Subcutaneous abdominal adipose tissue (tissue), 5 donors: Measurements from ENCODE around the gene TRABD.

Experiments used
- H3K27ac ChIP-seq: one replicate; pipeline ENCODE4 v1.7.0; 2013; ENCODE audit warnings: low read depth, mild to moderate bottlenecking, inconsistent platforms, low read length, moderate library complexity
- H3K27me3 ChIP-seq, 5 donors: one replicate each; pipeline ENCODE4 v1.7.0; 2013; ENCODE audit warnings: low read length in 5 of 5, inconsistent platforms in 1 of 5; ENCODE audit not compliant: control insufficient read depth in 5 of 5, insufficient read depth in 4 of 5
- H3K36me3 ChIP-seq, 5 donors: one replicate each; pipeline ENCODE4 v1.7.0; 2013; ENCODE audit warnings: low read length in 5 of 5; ENCODE audit not compliant: control insufficient read depth in 5 of 5, insufficient read depth in 5 of 5
- H3K4me1 ChIP-seq, 5 donors: one replicate each; pipeline ENCODE4 v1.7.0; 2013; ENCODE audit warnings: low read length in 5 of 5, mild to moderate bottlenecking in 3 of 5, moderate library complexity in 1 of 5; ENCODE audit not compliant: control insufficient read depth in 5 of 5, insufficient read depth in 5 of 5
- H3K4me3 ChIP-seq, 5 donors: one replicate each; pipeline ENCODE4 v1.7.0; 2013; ENCODE audit warnings: low read length in 5 of 5, low read depth in 1 of 5
- H3K9ac ChIP-seq, 5 donors: one replicate each; pipeline ENCODE4 v1.7.0; 2013; ENCODE audit warnings: low read length in 5 of 5, mild to moderate bottlenecking in 4 of 5, moderate library complexity in 3 of 5
- H3K9me3 ChIP-seq, 5 donors: one replicate each; pipeline ENCODE4 v1.7.0; 2013; ENCODE audit warnings: low read length in 5 of 5; ENCODE audit not compliant: control insufficient read depth in 5 of 5
- donor health status: healthy.
- donor health status: healthy.
- donor health status: healthy.
- donor health status: healthy.
- donor health status: healthy.

The TRABD gene

GRCh38 chr22:50151571-50152537 lies 33.9 kb upstream of the TRABD start:
- Histone ChIP-seq H3K9me3 (no peaks in the 10 kb centered on the region), H3K4me3 (peak overlapping the region in 3 of 5 donors; percentile 8 to 46 (median 31)), H3K27ac (no peak overlapping the region), H3K36me3 (no peaks in the 10 kb centered on the region), H3K27me3 (no peaks in the 10 kb centered on the region), H3K9ac (no peak overlapping the region), H3K4me1 (peaks cover 0 to 15% (median 14%) of the 10 kb centered on the region in 5 donors)

- H3K36me3 ChIP-seq: no peaks in the 10 kb centered on the region
- no peak overlapping the region for H3K27ac ChIP-seq
- no peak overlapping the region for H3K4me3 ChIP-seq
Measured at GRCh38 chr22:50153056-50153755, 32.5 kb upstream of the TRABD start.

DNA sequence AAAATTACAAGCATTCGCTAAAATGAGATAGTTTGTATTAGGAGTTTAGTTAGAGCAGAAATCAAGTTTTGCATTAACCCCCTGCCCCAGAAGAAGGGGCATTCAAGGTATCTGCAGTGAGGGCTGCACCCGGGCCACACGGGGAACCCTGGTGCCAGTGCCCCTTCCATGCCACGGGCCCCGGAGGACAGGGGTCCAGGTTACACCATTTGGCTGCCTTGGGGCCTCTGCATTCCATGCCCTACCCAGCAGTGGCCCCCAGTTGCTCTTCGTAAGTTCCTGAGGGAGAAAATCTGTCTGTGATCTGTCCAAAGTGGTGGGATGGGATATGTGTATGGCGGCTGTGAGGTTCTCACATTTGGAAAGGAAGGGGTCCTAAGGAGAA lies 32.0 kb upstream of the TRABD start:
- no peaks in the 10 kb centered on the region for H3K9me3 ChIP-seq
- no peak overlapping the region for H3K27ac ChIP-seq
- no peaks in the 10 kb centered on the region for H3K36me3 ChIP-seq
- H3K9ac ChIP-seq: no peak overlapping the region
- no peak overlapping the region for H3K4me3 ChIP-seq
- peaks cover 0 to 14% (median 13%) of the 10 kb centered on the region in 5 donors for H3K4me1 ChIP-seq
- peaks cover 0 to 7% (median 0%) of the 10 kb centered on the region in 5 donors for H3K27me3 ChIP-seq

More at GRCh38 chr22:50153056-50153755, 32.5 kb upstream of the TRABD start:
- Histone ChIP-seq H3K4me1 (peaks cover 0 to 14% (median 13%) of the 10 kb centered on the region in 5 donors), H3K27me3 (peaks cover 0 to 6% (median 0%) of the 10 kb centered on the region in 5 donors), H3K9me3 (no peaks in the 10 kb centered on the region), H3K9ac (no peak overlapping the region)

DNA sequence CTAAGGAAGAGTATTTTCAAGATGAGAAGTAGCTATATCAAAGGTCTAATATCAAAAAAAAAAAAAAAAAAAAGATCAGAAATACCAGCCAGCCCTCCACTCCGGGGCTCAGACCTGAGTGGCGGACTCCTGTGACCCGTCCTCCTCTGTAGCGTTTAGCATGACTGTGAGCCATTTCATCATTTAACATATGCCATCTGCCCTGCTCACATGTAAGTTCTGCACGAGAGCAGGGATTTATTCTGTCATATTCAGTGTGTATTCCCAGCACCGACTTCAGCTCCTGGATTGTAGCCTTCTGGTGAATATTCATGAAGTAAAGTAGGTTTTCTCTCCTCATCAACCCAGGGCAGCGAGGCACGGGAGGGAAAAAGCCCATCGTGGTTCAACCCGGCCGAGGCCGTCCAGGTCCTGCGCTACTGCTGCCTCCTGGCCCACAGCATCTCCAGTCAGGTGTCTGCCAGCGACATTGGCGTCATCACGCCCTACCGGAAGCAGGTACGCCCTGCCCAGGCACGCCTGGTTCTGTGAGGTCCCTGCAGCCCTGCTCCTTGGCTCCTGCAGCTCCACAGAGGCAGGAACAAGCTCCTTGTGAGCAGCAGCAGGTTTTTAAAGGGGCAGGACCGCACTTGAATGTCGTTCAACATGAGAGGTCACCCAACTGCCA lies 27.9 kb upstream of the TRABD start:
- H3K4me3 ChIP-seq: no peak overlapping the region
- no peak overlapping the region for H3K9ac ChIP-seq
- no peaks in the 10 kb centered on the region for H3K9me3 ChIP-seq
- H3K27ac ChIP-seq: no peak overlapping the region
- no peaks in the 10 kb centered on the region for H3K4me1 ChIP-seq
- no peaks in the 10 kb centered on the region for H3K36me3 ChIP-seq
- peaks cover 0 to 12% (median 5%) of the 10 kb centered on the region in 5 donors for H3K27me3 ChIP-seq

- Histone ChIP-seq H3K9ac (no peak overlapping the region), H3K4me1 (no peaks in the 10 kb centered on the region), H3K27me3 (peaks cover 0 to 20% (median 5%) of the 10 kb centered on the region in 5 donors), H3K4me3 (no peak overlapping the region), H3K9me3 (no peaks in the 10 kb centered on the region), H3K27ac (no peak overlapping the region), H3K36me3 (no peaks in the 10 kb centered on the region)
Measured at GRCh38 chr22:50160947-50161346, 24.8 kb upstream of the TRABD start.

- H3K4me1 ChIP-seq: no peaks in the 10 kb centered on the region
- no peak overlapping the region for H3K27ac ChIP-seq
- H3K27me3 ChIP-seq: peaks cover 0 to 20% (median 5%) of the 10 kb centered on the region in 5 donors
- H3K36me3 ChIP-seq: no peaks in the 10 kb centered on the region
- no peaks in the 10 kb centered on the region for H3K9me3 ChIP-seq
- no peak overlapping the region for H3K4me3 ChIP-seq
- no peak overlapping the region for H3K9ac ChIP-seq
Measured at GRCh38 chr22:50161508-50162390, 24.0 kb upstream of the TRABD start.

- Histone ChIP-seq H3K9ac (no peak overlapping the region), H3K9me3 (no peaks in the 10 kb centered on the region), H3K4me3 (no peak overlapping the region), H3K27me3 (peaks cover 0 to 20% (median 5%) of the 10 kb centered on the region in 5 donors), H3K27ac (no peak overlapping the region), H3K36me3 (no peaks in the 10 kb centered on the region), H3K4me1 (no peaks in the 10 kb centered on the region)
Measured at GRCh38 chr22:50162391-50162956, 23.2 kb upstream of the TRABD start.

- peaks cover 5 to 20% (median 9%) of the 10 kb centered on the region in 5 donors for H3K27me3 ChIP-seq
- no peak overlapping the region for H3K27ac ChIP-seq
- H3K4me1 ChIP-seq: peaks cover 0 to 3% (median under 1%) of the 10 kb centered on the region in 5 donors
- H3K9ac ChIP-seq: no peak overlapping the region
- no peaks in the 10 kb centered on the region for H3K36me3 ChIP-seq
- no peak overlapping the region for H3K4me3 ChIP-seq
- no peaks in the 10 kb centered on the region for H3K9me3 ChIP-seq
Measured at GRCh38 chr22:50165436-50166123, 20.1 kb upstream of the TRABD start.
